Chondrocyte (in vitro differentiated cells): ENCODE data around the gene TREML2. TPM values are rescaled to one million over a fixed set of nuclear protein-coding genes. Genes with fewer than 3 reads are reported as not detected.

Experiments
- DNase-seq: peaks from one replicate; pipeline ENCODE4 v3.0.0; 2021; ENCODE audit warnings: mixed read lengths, low spot score
- H3K27ac Mint-ChIP-seq: one replicate; pipeline ENCODE4 v1.8.0; 2021; ENCODE audit warnings: mild to moderate bottlenecking, moderate library complexity, mixed read lengths; ENCODE audit not compliant: unreplicated experiment
- H3K27me3 Mint-ChIP-seq: 2 replicates; pipeline ENCODE4 v1.8.0; 2021; ENCODE audit warnings: low read depth, mixed read lengths
- H3K36me3 Mint-ChIP-seq: 2 replicates; pipeline ENCODE4 v1.8.0; 2021; ENCODE audit warnings: low read depth, mixed read lengths
- H3K4me1 Mint-ChIP-seq: 2 replicates; pipeline ENCODE4 v1.8.0; 2021; ENCODE audit warnings: low read depth, mild to moderate bottlenecking, mixed read lengths
- H3K4me3 Mint-ChIP-seq: one replicate; pipeline ENCODE4 v1.8.0; 2021; ENCODE audit warnings: mild to moderate bottlenecking, moderate library complexity, mixed read lengths; ENCODE audit not compliant: unreplicated experiment
- H3K9me3 Mint-ChIP-seq: 2 replicates; pipeline ENCODE4 v1.8.0; 2021; ENCODE audit warnings: low read depth, mixed read lengths
- CTCF ChIP-seq: fragments of 200-600 bp; sonication (generic); IDR thresholded peaks from 2 replicates; pipeline ENCODE4 v1.5.0; 2021; ENCODE audit warnings: antibody characterized with exemption, mild to moderate bottlenecking, moderate library complexity
- total RNA-seq: library from RNA; stranded (reverse); gene quantifications from 3 replicates; pipeline ENCODE4 v1.2.1, GENCODE V29; 2021

TREML2 gene
- total RNA-seq, 1 donor from 2014 or later = not detected

- Mint-ChIP-seq H3K27ac (no peak overlapping the region), H3K4me1 (no peaks in the 10 kb centered on the region), H3K27me3 (peaks cover 26% of the 10 kb centered on the region), H3K4me3 (no peak overlapping the region), H3K36me3 (no peaks in the 10 kb centered on the region), H3K9me3 (peaks cover 5% of the 10 kb centered on the region)
- no peak for TF ChIP-seq CTCF
- no peak for DNase-seq
These were observed 16.2 kb downstream of the TREML2 start for GRCh38 chr6:41184761-41185160.

- Mint-ChIP-seq H3K4me3 (no peak overlapping the region), H3K9me3 (no peaks in the 10 kb centered on the region), H3K4me1 (no peaks in the 10 kb centered on the region), H3K36me3 (no peaks in the 10 kb centered on the region), H3K27me3 (peaks cover 28% of the 10 kb centered on the region), H3K27ac (no peak overlapping the region)
- peak; percentile 80 for TF ChIP-seq CTCF
- DNase-seq = no peak
These were observed 18.6 kb downstream of the TREML2 start for GRCh38 chr6:41182069-41183034.

- TF ChIP-seq CTCF = no peak
- no peak for DNase-seq
- Mint-ChIP-seq H3K27me3 (peaks cover 34% of the 10 kb centered on the region), H3K4me3 (no peak overlapping the region), H3K4me1 (no peaks in the 10 kb centered on the region), H3K9me3 (no peaks in the 10 kb centered on the region), H3K27ac (no peak overlapping the region), H3K36me3 (no peaks in the 10 kb centered on the region)
These were observed 19.4 kb downstream of the TREML2 start for GRCh38 chr6:41181566-41181965.

GRCh38 chr6:41179163-41179562 is 21.8 kb downstream of the TREML2 start:
- no peaks in the 10 kb centered on the region for H3K4me1 Mint-ChIP-seq
- no peak overlapping the region for H3K4me3 Mint-ChIP-seq
- no peaks in the 10 kb centered on the region for H3K9me3 Mint-ChIP-seq
- H3K27me3 Mint-ChIP-seq = peaks cover 41% of the 10 kb centered on the region
- no peak for TF ChIP-seq CTCF
- H3K27ac Mint-ChIP-seq = no peak overlapping the region
- no peaks in the 10 kb centered on the region for H3K36me3 Mint-ChIP-seq
- no peak for DNase-seq

GRCh38 chr6:41177695-41178094 is 23.3 kb downstream of the TREML2 start:
- Mint-ChIP-seq H3K4me1 (no peaks in the 10 kb centered on the region), H3K27me3 (peaks cover 37% of the 10 kb centered on the region), H3K27ac (no peak overlapping the region), H3K4me3 (no peak overlapping the region), H3K36me3 (no peaks in the 10 kb centered on the region), H3K9me3 (no peaks in the 10 kb centered on the region)
- no peak for DNase-seq
- no peak for TF ChIP-seq CTCF
